ENCODE measurements around the gene CCNY. TPM values are rescaled to one million over a fixed set of nuclear protein-coding genes. Genes with fewer than 3 reads are reported as not detected.

CCNY gene
- total RNA-seq, 1 experiment from 2014 or later: 53.3 TPM

- ChIA-PET CTCF (interaction anchor here (1.0 to 1.8 kb wide), 3 partner anchors 18 to 48 kb away, joined by 3 to 8 read pairs (median 3); no protein-coding TSS in a partner anchor), POLR2A (no interaction called here)
- Mint-ChIP-seq H3K36me3 (peaks cover 30% of the 10 kb centered on the region), H3K27ac (no peak overlapping the region), H3K4me3 (no peak overlapping the region), H3K9me3 (peaks cover 36% of the 10 kb centered on the region), H3K4me1 (peaks cover 36% of the 10 kb centered on the region), H3K27me3 (ENCODE audit: low read depth) (peaks cover 27% of the 10 kb centered on the region)
- TF ChIP-seq TP53 (CRISPR knock-in tag; IDR thresholded peaks at IDR 0.05): no peak
- no peak for TF ChIP-seq NR3C1 (CRISPR knock-in tag; conservative IDR thresholded peaks at IDR 0.05; ENCODE audit: low read depth)
- TF ChIP-seq TEAD4 (CRISPR knock-in tag; IDR thresholded peaks at IDR 0.05): no peak
- no peak for TF ChIP-seq ATF1 (CRISPR knock-in tag; IDR thresholded peaks at IDR 0.05)
- TF ChIP-seq CTCF (IDR thresholded peaks at IDR 0.05): no peak
- TF ChIP-seq NR2C2 (CRISPR knock-in tag; IDR thresholded peaks at IDR 0.05): no peak
- TF ChIP-seq ZNF396 (CRISPR knock-in tag; IDR thresholded peaks at IDR 0.05; ENCODE audit: borderline replicate concordance): no peak
- TF ChIP-seq CREM (CRISPR knock-in tag; IDR thresholded peaks at IDR 0.05): no peak
- no peak for DNase-seq (ENCODE audit: low spot score)
- no peak for ATAC-seq
Observed at GRCh38 chr10:35592441-35592840, 256.1 kb downstream of the CCNY start.

- H3K4me3 Mint-ChIP-seq: no peak overlapping the region
- peak; percentile 88 for ATAC-seq
- H3K36me3 Mint-ChIP-seq: peaks cover 30% of the 10 kb centered on the region
- peaks cover 25% of the 10 kb centered on the region for H3K27me3 Mint-ChIP-seq (ENCODE audit: low read depth)
- DNase-seq (ENCODE audit: low spot score): peak; percentile 45
- peaks cover 32% of the 10 kb centered on the region for H3K9me3 Mint-ChIP-seq
- peak overlapping the region; percentile 32 for H3K27ac Mint-ChIP-seq
- peak; percentile 58 for TF ChIP-seq ZNF121 (CRISPR knock-in tag; IDR thresholded peaks at IDR 0.05)
- TF ChIP-seq ETV6 (CRISPR knock-in tag; IDR thresholded peaks at IDR 0.05): peak; percentile 93
- TF ChIP-seq, protein P1, sequence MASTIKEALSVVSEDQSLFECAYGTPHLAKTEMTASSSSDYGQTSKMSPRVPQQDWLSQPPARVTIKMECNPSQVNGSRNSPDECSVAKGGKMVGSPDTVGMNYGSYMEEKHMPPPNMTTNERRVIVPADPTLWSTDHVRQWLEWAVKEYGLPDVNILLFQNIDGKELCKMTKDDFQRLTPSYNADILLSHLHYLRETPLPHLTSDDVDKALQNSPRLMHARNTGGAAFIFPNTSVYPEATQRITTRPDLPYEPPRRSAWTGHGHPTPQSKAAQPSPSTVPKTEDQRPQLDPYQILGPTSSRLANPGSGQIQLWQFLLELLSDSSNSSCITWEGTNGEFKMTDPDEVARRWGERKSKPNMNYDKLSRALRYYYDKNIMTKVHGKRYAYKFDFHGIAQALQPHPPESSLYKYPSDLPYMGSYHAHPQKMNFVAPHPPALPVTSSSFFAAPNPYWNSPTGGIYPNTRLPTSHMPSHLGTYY (CRISPR knock-in tag; IDR thresholded peaks at IDR 0.05): 0 out of 2 replicates have a peak, but pooled peaks have one; percentile 48
- TF ChIP-seq ZNF317 (CRISPR knock-in tag; IDR thresholded peaks at IDR 0.05; ENCODE audit: borderline replicate concordance, low read depth): no peak
- TF ChIP-seq, protein P2, sequence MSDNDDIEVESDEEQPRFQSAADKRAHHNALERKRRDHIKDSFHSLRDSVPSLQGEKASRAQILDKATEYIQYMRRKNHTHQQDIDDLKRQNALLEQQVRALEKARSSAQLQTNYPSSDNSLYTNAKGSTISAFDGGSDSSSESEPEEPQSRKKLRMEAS (CRISPR knock-in tag; IDR thresholded peaks at IDR 0.05): peak; percentile 43; the same call in 1 of the 2 replicates
- no peak for TF ChIP-seq NFE2L1 (CRISPR knock-in tag; IDR thresholded peaks at IDR 0.05)
- ChIA-PET POLR2A (interaction anchor here (0.6 kb wide), 1 partner anchor 270 kb away, joined by 3 read pairs; no protein-coding TSS in a partner anchor), CTCF (interaction anchor here (0.6 to 1.3 kb wide), 8 partner anchors 20 to 518 kb away, joined by 3 to 6 read pairs (median 4); no protein-coding TSS in a partner anchor)
- peaks cover 35% of the 10 kb centered on the region for H3K4me1 Mint-ChIP-seq
Observed at GRCh38 chr10:35594115-35595079, 258.1 kb downstream of the CCNY start.

DNA sequence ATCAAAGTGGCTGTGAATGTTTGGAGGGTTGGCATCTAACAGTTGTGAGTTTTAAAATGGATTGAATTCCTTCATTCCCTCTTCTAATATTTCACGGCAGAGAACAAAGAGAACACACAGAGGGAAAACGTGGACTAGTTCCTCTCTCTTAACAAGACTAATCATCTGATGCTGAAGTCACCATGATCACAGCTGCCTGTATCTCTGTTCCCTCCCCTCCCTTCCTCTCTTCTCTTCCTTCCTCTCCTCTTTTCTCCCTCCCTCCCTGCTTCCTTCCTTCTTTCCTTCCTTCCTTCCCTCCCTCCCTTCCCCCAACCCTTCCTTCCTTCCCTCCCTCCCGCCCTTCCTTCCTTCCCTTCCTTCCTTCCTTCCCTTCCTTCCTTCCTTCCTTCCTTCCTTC, 258.8 kb downstream of the CCNY start:
- peak overlapping the region; percentile 32 for H3K27ac Mint-ChIP-seq
- POLR2A ChIA-PET: no interaction called here
- CTCF ChIA-PET: interaction anchor here (1.1 to 1.3 kb wide), 5 partner anchors 20 to 177 kb away, joined by 3 to 6 read pairs (median 4); no protein-coding TSS in a partner anchor
- H3K36me3 Mint-ChIP-seq: peaks cover 30% of the 10 kb centered on the region
- DNase-seq (ENCODE audit: low spot score) (no peak), ATAC-seq (no peak)
- H3K9me3 Mint-ChIP-seq: peaks cover 32% of the 10 kb centered on the region
- peaks cover 25% of the 10 kb centered on the region for H3K27me3 Mint-ChIP-seq (ENCODE audit: low read depth)
- no peak overlapping the region; the same call in 1 of the 2 replicates for H3K4me3 Mint-ChIP-seq
- H3K4me1 Mint-ChIP-seq: peaks cover 37% of the 10 kb centered on the region
- TF ChIP-seq, protein P3, sequence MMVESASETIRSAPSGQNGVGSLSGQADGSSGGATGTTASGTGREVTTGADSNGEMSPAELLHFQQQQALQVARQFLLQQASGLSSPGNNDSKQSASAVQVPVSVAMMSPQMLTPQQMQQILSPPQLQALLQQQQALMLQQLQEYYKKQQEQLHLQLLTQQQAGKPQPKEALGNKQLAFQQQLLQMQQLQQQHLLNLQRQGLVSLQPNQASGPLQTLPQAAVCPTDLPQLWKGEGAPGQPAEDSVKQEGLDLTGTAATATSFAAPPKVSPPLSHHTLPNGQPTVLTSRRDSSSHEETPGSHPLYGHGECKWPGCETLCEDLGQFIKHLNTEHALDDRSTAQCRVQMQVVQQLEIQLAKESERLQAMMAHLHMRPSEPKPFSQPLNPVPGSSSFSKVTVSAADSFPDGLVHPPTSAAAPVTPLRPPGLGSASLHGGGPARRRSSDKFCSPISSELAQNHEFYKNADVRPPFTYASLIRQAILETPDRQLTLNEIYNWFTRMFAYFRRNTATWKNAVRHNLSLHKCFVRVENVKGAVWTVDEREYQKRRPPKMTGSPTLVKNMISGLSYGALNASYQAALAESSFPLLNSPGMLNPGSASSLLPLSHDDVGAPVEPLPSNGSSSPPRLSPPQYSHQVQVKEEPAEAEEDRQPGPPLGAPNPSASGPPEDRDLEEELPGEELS (CRISPR knock-in tag; IDR thresholded peaks at IDR 0.05): no peak
- TF ChIP-seq CBFB (CRISPR knock-in tag; IDR thresholded peaks at IDR 0.05; ENCODE audit: low read depth): no peak
- TF ChIP-seq ZNF425 (CRISPR knock-in tag; conservative IDR thresholded peaks at IDR 0.05): no peak
- TF ChIP-seq NFYB (CRISPR knock-in tag; conservative IDR thresholded peaks at IDR 0.05; ENCODE audit: low read depth): no peak
- no peak for TF ChIP-seq GRHL2 (CRISPR knock-in tag; IDR thresholded peaks at IDR 0.05; ENCODE audit: insufficient replicate concordance, severe bottlenecking)

All from WTC11 (cell line).